HG03558 (cell line): Measurements from ENCODE around the gene CFAP74.
"Not testable (repeated sequence)": the region's sequence is repeated elsewhere in the genome, so short reads cannot be mapped to it uniquely, and the experiment has no call there.

Experiments
- ATAC-seq: cut with Tn5 transposase; IDR thresholded peaks from one replicate; pipeline ENCODE4 v1.9.1; 2021; ENCODE audit warnings: moderate number of reproducible peaks; ENCODE audit not compliant: unreplicated experiment; ENCODE audit errors: extremely low read depth

Gene CFAP74

GRCh38 chr1:1938276-1938573 lies 65.4 kb downstream of the CFAP74 start:
- no peak for ATAC-seq

- no peak for ATAC-seq
These were observed 65.9 kb downstream of the CFAP74 start for GRCh38 chr1:1937549-1938275.

- ATAC-seq, result no peak
These were observed 66.5 kb downstream of the CFAP74 start for GRCh38 chr1:1937061-1937460.

GRCh38 chr1:1934848-1935247 lies 68.7 kb downstream of the CFAP74 start:
- not testable (repeated sequence) for ATAC-seq

GRCh38 chr1:1929639-1930545 lies 73.7 kb downstream of the CFAP74 start:
- no peak for ATAC-seq

GRCh38 chr1:1929102-1929638 lies 74.4 kb downstream of the CFAP74 start:
- no peak for ATAC-seq

GRCh38 chr1:1928231-1929101 lies 75.1 kb downstream of the CFAP74 start:
- no peak for ATAC-seq

GRCh38 chr1:1927751-1928150 lies 75.8 kb downstream of the CFAP74 start:
- ATAC-seq, result no peak

GRCh38 chr1:1926886-1927660 lies 76.5 kb downstream of the CFAP74 start:
- ATAC-seq, result no peak

- ATAC-seq, result no peak
These were observed 77.2 kb downstream of the CFAP74 start for GRCh38 chr1:1926346-1926811.

GRCh38 chr1:1925437-1926345 lies 77.9 kb downstream of the CFAP74 start:
- no peak for ATAC-seq

- no peak for ATAC-seq
These were observed 78.7 kb downstream of the CFAP74 start for GRCh38 chr1:1924849-1925248.

GRCh38 chr1:1924386-1924785 lies 79.2 kb downstream of the CFAP74 start:
- ATAC-seq, result no peak

- no peak for ATAC-seq
These were observed 80.4 kb downstream of the CFAP74 start for GRCh38 chr1:1922956-1923833.

- ATAC-seq, result no peak
These were observed 81.0 kb downstream of the CFAP74 start for GRCh38 chr1:1922702-1922955.

GRCh38 chr1:1921901-1922701 lies 81.5 kb downstream of the CFAP74 start:
- no peak for ATAC-seq

- no peak for ATAC-seq
These were observed 82.1 kb downstream of the CFAP74 start for GRCh38 chr1:1921459-1921862.
